C4-2B (cell line): Measurements from ENCODE around the gene NBEAL1.

ENCODE experiments used
- ZFX ChIP-seq: fragments of 450-650 bp; IDR thresholded peaks from 2 replicates; pipeline ENCODE4 v1.6.1; 2017
- TF ChIP-seq, protein P1 (sequence below): fragments of 450-650 bp; conservative IDR thresholded peaks from 2 replicates; pipeline ENCODE4 v1.5.1; 2017; ENCODE audit warnings: mild to moderate bottlenecking

DNA sequence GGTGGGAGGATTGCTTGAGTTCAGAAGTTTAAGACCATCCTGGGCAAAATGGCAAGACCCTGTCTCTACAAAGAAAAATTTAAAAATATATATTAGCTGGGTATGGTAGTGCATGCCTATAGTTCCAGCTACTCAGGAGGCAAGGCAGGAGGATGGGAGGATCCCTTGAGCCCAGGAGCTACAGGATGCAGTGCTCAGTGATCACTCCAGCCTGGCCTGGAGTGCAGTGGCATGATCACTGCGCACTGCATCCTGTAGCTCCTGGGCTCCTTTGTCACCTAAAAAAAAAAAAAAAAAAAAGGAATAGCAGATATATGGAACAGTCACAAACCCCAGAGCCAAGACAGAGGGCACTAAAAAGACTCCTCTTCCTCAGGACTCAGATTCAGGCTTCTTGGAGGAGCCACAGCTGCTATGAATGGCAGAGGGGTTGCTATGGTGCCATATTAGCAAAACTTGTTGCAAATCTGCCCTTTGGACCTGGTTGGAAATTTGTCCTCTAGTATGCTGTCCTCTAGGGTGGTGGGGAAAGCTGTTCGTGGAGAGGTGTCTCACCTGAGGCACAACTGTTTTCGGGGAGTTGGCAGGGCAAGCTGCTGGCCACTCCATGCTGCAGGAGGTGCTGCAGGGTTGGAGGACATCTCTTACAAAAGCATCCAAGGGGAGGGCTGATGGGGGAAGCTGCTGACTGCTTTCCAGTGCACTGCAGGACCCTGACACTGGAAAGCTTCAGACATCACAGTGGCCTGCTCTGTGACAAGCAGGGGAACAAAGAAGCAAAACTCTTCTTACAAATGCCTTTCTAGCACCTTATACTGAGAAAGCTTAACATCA is 246.9 kb downstream of the NBEAL1 start:
- TF ChIP-seq, protein P1, sequence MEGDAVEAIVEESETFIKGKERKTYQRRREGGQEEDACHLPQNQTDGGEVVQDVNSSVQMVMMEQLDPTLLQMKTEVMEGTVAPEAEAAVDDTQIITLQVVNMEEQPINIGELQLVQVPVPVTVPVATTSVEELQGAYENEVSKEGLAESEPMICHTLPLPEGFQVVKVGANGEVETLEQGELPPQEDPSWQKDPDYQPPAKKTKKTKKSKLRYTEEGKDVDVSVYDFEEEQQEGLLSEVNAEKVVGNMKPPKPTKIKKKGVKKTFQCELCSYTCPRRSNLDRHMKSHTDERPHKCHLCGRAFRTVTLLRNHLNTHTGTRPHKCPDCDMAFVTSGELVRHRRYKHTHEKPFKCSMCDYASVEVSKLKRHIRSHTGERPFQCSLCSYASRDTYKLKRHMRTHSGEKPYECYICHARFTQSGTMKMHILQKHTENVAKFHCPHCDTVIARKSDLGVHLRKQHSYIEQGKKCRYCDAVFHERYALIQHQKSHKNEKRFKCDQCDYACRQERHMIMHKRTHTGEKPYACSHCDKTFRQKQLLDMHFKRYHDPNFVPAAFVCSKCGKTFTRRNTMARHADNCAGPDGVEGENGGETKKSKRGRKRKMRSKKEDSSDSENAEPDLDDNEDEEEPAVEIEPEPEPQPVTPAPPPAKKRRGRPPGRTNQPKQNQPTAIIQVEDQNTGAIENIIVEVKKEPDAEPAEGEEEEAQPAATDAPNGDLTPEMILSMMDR = no peak
- TF ChIP-seq ZFX = no peak
